Sigmoid colon (tissue), 7 donors: ENCODE measurements around the gene ZNF768. TPM values are rescaled to one million over a fixed set of nuclear protein-coding genes. Genes with fewer than 3 reads are reported as not detected.

Experiments
- DNase-seq: peaks from one replicate; pipeline ENCODE4 v3.0.0-alpha.2; 2019
- H3K27ac ChIP-seq, 4 donors: fragments of 200-600 bp; sonication (generic); one replicate each; pipeline ENCODE4 v1.5.1; 2016 to 2019; ENCODE audit warnings: mild to moderate bottlenecking in 1 of 4
- H3K27me3 ChIP-seq, 3 donors: fragments of 200-600 bp; sonication (generic); one replicate each; pipeline ENCODE4 v1.5.1; 2019; ENCODE audit warnings: mild to moderate bottlenecking in 1 of 3
- H3K36me3 ChIP-seq, 4 donors: fragments of 200-600 bp; sonication (generic); one replicate each; pipeline ENCODE4 v1.5.1; 2016 to 2019
- H3K4me1 ChIP-seq, 4 donors: fragments of 200-600 bp; sonication (generic); one replicate each; pipeline ENCODE4 v1.5.1; 2017 to 2019
- H3K4me3 ChIP-seq, 4 donors: fragments of 200-600 bp; sonication (generic); one replicate each; pipeline ENCODE4 v1.5.1; 2017 to 2019; ENCODE audit warnings: mild to moderate bottlenecking in 2 of 4, moderate library complexity in 1 of 4
- H3K9me3 ChIP-seq, 4 donors: fragments of 200-600 bp in 3 of 4; sonication (generic) in 3 of 4; one replicate each; pipeline versions ENCODE4 v1.5.1 to v1.6.1; 2013 to 2019
- EP300 ChIP-seq, 4 donors: sonication (generic); formaldehyde crosslinking; IDR thresholded peaks; one replicate each; pipeline ENCODE4 v1.6.1; 2017; ENCODE audit warnings: antibody characterized with exemption in 4 of 4
- POLR2A ChIP-seq, 2 donors: fragments of 450-650 bp; IDR thresholded peaks; one replicate each; pipeline ENCODE4 v1.6.1; 2016; ENCODE audit warnings: antibody characterized with exemption in 2 of 2, mild to moderate bottlenecking in 2 of 2, moderate library complexity in 2 of 2
- POLR2AphosphoS5 ChIP-seq, 4 donors: sonication (generic); formaldehyde crosslinking; IDR thresholded peaks; one replicate each; pipeline ENCODE4 v1.6.1; 2017; ENCODE audit warnings: antibody characterized with exemption in 4 of 4
- WGBS, 2 donors: extraction: QIAGEN DNeasy Blood & Tissue Kit; methylation state at CpG; one replicate each; pipeline ENCODE4 v1.1.7; 2013; 5-methylcytosine and 5-hydroxymethylcytosine counted together
- intact Hi-C: fragments of 100-400 bp; cut with DNase I; formaldehyde crosslinking; loops from one replicate; pipeline ENCODE4 v1.15.1; 2023
- polyA plus RNA-seq, 3 donors: library from polyadenylated mRNA; stranded (reverse); fragments of 200-250 nt; gene quantifications; one replicate each; pipeline ENCODE4 v1.2.3, GENCODE V29; 2013
- total RNA-seq, 4 donors: library from RNA; depleted of rRNA; stranded (reverse); fragments of >200 nt; gene quantifications; one replicate each; pipeline ENCODE4 v1.1.0, GENCODE V29; 2016
- TF ChIP-seq, protein P1 (sequence below), 4 experiments: fragments of 450-650 bp in 3 of 4; fragments of 200-600 bp in 1 of 4; IDR thresholded peaks; one replicate each; pipeline ENCODE4 v1.5.1; 2016 to 2019; ENCODE audit warnings: antibody characterized with exemption in 4 of 4, mild to moderate bottlenecking in 3 of 4, moderate library complexity in 2 of 4
- donor health status: healthy with polysubstance abuse.
- donor health status: Bipolar disorder and iron deficiency.
- donor health status: healthy.

ZNF768 gene
- total and polyA plus RNA-seq, 7 donors, result 32.4 to 61.0 (median 48.2) TPM

- 94 to 95% methylated on average over 4 of the region's 4 CpGs for WGBS, 2 donors
- no peak for TF ChIP-seq POLR2AphosphoS5 (IDR thresholded peaks at IDR 0.05)
- no peak for TF ChIP-seq POLR2A (IDR thresholded peaks at IDR 0.05)
- DNase-seq, result no peak
- no peaks in the 10 kb centered on the region for H3K9me3 ChIP-seq
- no peak overlapping the region for H3K27ac ChIP-seq
- no peaks in the 10 kb centered on the region for H3K27me3 ChIP-seq
- no peak overlapping the region for H3K4me3 ChIP-seq
- H3K36me3 ChIP-seq, result peaks cover 0 to 6% (median 0%) of the 10 kb centered on the region in 4 donors
- H3K4me1 ChIP-seq, result peaks cover 0 to 16% (median 13%) of the 10 kb centered on the region in 4 donors
- intact Hi-C loops, result no loop called here
Measured at GRCh38 chr16:30566531-30566930, 40.2 kb upstream of the ZNF768 start.

DNA sequence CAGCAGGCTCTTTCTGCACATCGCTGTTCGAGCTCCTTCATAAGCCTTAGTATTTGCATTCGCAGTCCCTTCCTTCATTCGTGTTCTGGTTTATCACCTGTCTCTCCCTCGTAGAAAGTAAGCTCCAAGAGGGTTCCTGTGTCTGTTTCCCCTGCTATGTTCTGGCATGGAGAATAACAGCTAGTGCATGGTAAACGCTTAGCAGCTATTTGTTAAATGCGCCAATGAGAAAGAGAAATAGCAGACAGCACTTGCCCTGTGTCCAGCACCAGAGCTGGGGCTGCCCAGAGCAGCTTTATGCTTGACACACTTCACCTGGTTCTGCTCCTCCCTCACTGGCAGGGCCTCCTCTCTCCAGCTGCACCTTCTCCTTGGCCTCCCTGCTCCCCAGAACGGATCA, 39.6 kb upstream of the ZNF768 start:
- TF ChIP-seq POLR2A (IDR thresholded peaks at IDR 0.05), result no peak
- TF ChIP-seq, protein P1, sequence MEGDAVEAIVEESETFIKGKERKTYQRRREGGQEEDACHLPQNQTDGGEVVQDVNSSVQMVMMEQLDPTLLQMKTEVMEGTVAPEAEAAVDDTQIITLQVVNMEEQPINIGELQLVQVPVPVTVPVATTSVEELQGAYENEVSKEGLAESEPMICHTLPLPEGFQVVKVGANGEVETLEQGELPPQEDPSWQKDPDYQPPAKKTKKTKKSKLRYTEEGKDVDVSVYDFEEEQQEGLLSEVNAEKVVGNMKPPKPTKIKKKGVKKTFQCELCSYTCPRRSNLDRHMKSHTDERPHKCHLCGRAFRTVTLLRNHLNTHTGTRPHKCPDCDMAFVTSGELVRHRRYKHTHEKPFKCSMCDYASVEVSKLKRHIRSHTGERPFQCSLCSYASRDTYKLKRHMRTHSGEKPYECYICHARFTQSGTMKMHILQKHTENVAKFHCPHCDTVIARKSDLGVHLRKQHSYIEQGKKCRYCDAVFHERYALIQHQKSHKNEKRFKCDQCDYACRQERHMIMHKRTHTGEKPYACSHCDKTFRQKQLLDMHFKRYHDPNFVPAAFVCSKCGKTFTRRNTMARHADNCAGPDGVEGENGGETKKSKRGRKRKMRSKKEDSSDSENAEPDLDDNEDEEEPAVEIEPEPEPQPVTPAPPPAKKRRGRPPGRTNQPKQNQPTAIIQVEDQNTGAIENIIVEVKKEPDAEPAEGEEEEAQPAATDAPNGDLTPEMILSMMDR (IDR thresholded peaks at IDR 0.05), result no peak
- TF ChIP-seq POLR2AphosphoS5 (IDR thresholded peaks at IDR 0.05), result no peak
- DNase-seq, result no peak
- Histone ChIP-seq H3K4me3 (no peak overlapping the region), H3K27ac (no peak overlapping the region), H3K4me1 (peaks cover 0 to 18% (median 16%) of the 10 kb centered on the region in 4 donors), H3K36me3 (peaks cover 0 to 6% (median 0%) of the 10 kb centered on the region in 4 donors), H3K27me3 (no peaks in the 10 kb centered on the region), H3K9me3 (no peaks in the 10 kb centered on the region)
- WGBS, 2 donors, result 72 to 76% methylated on average over 8 of the region's 8 CpGs
- intact Hi-C loops, result no loop called here

GRCh38 chr16:30565526-30565925, 39.2 kb upstream of the ZNF768 start:
- peaks cover 0 to 16% (median 13%) of the 10 kb centered on the region in 4 donors for H3K4me1 ChIP-seq
- DNase-seq, result no peak
- H3K4me3 ChIP-seq, result no peak overlapping the region
- peaks cover 0 to 6% (median 0%) of the 10 kb centered on the region in 4 donors for H3K36me3 ChIP-seq
- intact Hi-C loops, result no loop called here
- no peaks in the 10 kb centered on the region for H3K9me3 ChIP-seq
- whole genome bisulfite sequencing, 2 donors, result 76 to 77% methylated on average over 7 of the region's 7 CpGs
- TF ChIP-seq EP300 (IDR thresholded peaks at IDR 0.05), result no peak
- no peak overlapping the region for H3K27ac ChIP-seq
- no peaks in the 10 kb centered on the region for H3K27me3 ChIP-seq

DNA sequence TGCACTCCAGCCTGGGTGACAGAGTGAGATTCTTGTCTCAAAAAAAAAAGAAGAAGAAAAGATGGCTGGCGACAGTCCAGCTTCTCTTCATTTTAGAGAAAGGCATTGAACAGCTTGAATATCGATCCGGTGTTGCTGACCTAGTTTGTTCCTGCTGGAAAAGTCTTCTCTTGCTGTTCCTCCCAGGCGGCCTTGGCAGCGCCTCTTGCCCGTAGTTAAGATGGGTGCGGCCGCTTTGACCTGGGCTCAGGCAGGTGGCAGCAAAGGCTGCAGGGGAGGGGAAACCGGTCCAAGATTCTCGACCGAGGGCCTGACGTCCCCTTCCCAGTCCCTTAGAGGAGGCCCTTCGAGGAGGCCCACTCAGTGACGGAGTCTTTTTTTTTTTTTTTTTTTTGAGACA, 35.7 kb upstream of the ZNF768 start:
- H3K27me3 ChIP-seq, result no peaks in the 10 kb centered on the region
- H3K36me3 ChIP-seq, result no peaks in the 10 kb centered on the region
- DNase-seq, result no peak
- H3K27ac ChIP-seq, result peak overlapping the region in 2 of 4 donors; percentile 55 to 73
- intact Hi-C loops, result no loop called here
- 29 to 89% methylated on average over 14 of the region's 14 CpGs for WGBS, 2 donors
- no peaks in the 10 kb centered on the region for H3K9me3 ChIP-seq
- H3K4me1 ChIP-seq, result peaks cover 0 to 19% (median 15%) of the 10 kb centered on the region in 4 donors
- peak overlapping the region in 3 of 4 donors; percentile 52 to 55 (median 53) for H3K4me3 ChIP-seq
- TF ChIP-seq POLR2AphosphoS5 (IDR thresholded peaks at IDR 0.05), result no peak
- no peak for TF ChIP-seq EP300 (IDR thresholded peaks at IDR 0.05)
- TF ChIP-seq POLR2A (IDR thresholded peaks at IDR 0.05), result no peak
- TF ChIP-seq, protein P1 (IDR thresholded peaks at IDR 0.05), result no peak

GRCh38 chr16:30561089-30561816, 34.9 kb upstream of the ZNF768 start:
- no peaks in the 10 kb centered on the region for H3K36me3 ChIP-seq
- TF ChIP-seq POLR2AphosphoS5 (IDR thresholded peaks at IDR 0.05) (peak in 1 of 4 donors; percentile 4), POLR2A (IDR thresholded peaks at IDR 0.05) (no peak)
- TF ChIP-seq, protein P1 (IDR thresholded peaks at IDR 0.05), result no peak
- peak overlapping the region; percentile 36 to 55 (median 52) for H3K4me3 ChIP-seq
- no peak for DNase-seq
- H3K4me1 ChIP-seq, result peaks cover 0 to 27% (median 23%) of the 10 kb centered on the region in 4 donors
- no peaks in the 10 kb centered on the region for H3K9me3 ChIP-seq
- peak overlapping the region; percentile 55 to 73 (median 64) for H3K27ac ChIP-seq
- intact Hi-C loops, result no loop called here
- H3K27me3 ChIP-seq, result no peaks in the 10 kb centered on the region
- WGBS, 2 donors, result 27 to 52% methylated on average over 46 of the region's 46 CpGs
